ENCODE results near the gene PLCB4. TPM values are rescaled to one million over a fixed set of nuclear protein-coding genes. Genes with fewer than 3 reads are reported as not detected.

Gene PLCB4
- total RNA-seq, 6 experiments from 2014 or later = 71.8 to 95.7 (median 79.1) TPM

DNA sequence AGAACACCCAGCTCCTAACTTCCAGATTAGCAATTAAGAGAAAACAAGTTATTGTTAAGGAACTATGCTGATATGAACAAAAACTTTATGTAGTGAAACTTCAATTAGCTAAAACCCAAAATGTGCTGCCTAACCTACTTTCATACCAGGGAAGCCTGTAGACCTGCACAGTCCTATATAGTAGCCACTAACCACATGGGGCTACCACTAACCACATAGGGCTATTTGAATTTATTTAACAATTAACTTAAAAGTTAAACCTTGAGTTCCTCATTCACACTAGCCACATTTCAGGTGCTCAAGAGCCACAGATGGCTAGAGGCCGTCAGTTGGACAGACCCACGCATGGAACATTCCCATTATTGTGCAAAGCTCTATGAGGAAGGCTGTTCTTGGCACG lies 373.1 kb downstream of the PLCB4 start:
- Mint-ChIP-seq H3K27ac (peak overlapping the region; percentile 74; the same call in 1 of the 2 replicates), H3K4me3 (no peak overlapping the region), H3K9me3 (peaks cover 23% of the 10 kb centered on the region), H3K4me1 (ENCODE audit: low read depth) (peaks cover 48% of the 10 kb centered on the region), H3K36me3 (ENCODE audit: low read depth) (peaks cover 58% of the 10 kb centered on the region), H3K27me3 (ENCODE audit: insufficient read depth) (peaks cover 6% of the 10 kb centered on the region)
- TF ChIP-seq, protein P1, sequence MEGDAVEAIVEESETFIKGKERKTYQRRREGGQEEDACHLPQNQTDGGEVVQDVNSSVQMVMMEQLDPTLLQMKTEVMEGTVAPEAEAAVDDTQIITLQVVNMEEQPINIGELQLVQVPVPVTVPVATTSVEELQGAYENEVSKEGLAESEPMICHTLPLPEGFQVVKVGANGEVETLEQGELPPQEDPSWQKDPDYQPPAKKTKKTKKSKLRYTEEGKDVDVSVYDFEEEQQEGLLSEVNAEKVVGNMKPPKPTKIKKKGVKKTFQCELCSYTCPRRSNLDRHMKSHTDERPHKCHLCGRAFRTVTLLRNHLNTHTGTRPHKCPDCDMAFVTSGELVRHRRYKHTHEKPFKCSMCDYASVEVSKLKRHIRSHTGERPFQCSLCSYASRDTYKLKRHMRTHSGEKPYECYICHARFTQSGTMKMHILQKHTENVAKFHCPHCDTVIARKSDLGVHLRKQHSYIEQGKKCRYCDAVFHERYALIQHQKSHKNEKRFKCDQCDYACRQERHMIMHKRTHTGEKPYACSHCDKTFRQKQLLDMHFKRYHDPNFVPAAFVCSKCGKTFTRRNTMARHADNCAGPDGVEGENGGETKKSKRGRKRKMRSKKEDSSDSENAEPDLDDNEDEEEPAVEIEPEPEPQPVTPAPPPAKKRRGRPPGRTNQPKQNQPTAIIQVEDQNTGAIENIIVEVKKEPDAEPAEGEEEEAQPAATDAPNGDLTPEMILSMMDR (IDR thresholded peaks at IDR 0.05) = no peak
- no peak for DNase-seq

GRCh38 chr20:9442858-9443257 lies 374.0 kb downstream of the PLCB4 start:
- peaks cover 2% of the 10 kb centered on the region for H3K27me3 Mint-ChIP-seq (ENCODE audit: insufficient read depth)
- peak; percentile 50 for DNase-seq
- TF ChIP-seq, protein P1 (IDR thresholded peaks at IDR 0.05) = no peak
- no peak overlapping the region for H3K4me3 Mint-ChIP-seq
- peaks cover 43% of the 10 kb centered on the region for H3K4me1 Mint-ChIP-seq (ENCODE audit: low read depth)
- H3K9me3 Mint-ChIP-seq = peaks cover 17% of the 10 kb centered on the region
- H3K36me3 Mint-ChIP-seq (ENCODE audit: low read depth) = peaks cover 58% of the 10 kb centered on the region
- H3K27ac Mint-ChIP-seq = peak overlapping the region; percentile 74

- no peaks in the 10 kb centered on the region; the same call in 1 of the 2 replicates for H3K27me3 Mint-ChIP-seq (ENCODE audit: insufficient read depth)
Observed at GRCh38 chr20:9444921-9445320, 376.0 kb downstream of the PLCB4 start.

DNA sequence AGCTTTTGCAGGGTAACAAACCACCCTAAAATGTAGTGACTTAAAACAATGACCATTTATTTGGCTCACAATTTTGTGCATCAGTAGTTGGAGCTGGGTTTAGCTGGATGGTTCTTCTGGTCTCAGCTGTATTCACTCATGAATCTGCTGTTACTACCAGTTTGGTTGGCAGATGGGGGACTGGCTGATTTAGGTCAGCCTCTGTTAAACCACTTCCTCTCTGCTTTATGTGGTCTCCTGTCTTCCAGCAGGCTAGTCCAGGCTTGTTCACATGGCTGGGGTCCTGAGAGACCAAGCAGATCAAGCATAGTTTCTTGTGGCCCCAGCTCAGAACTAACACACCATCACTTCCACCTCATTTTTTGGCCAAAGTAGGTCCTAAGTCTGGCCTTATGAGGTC lies 378.3 kb downstream of the PLCB4 start:
- Mint-ChIP-seq H3K36me3 (ENCODE audit: low read depth) (peaks cover 41% of the 10 kb centered on the region), H3K27ac (no peak overlapping the region), H3K9me3 (no peaks in the 10 kb centered on the region), H3K4me1 (ENCODE audit: low read depth) (peaks cover 23% of the 10 kb centered on the region), H3K27me3 (ENCODE audit: insufficient read depth) (no peaks in the 10 kb centered on the region), H3K4me3 (no peak overlapping the region)
- TF ChIP-seq, protein P1 (IDR thresholded peaks at IDR 0.05) = no peak
- no peak for DNase-seq

More at GRCh38 chr20:9444921-9445320, 376.0 kb downstream of the PLCB4 start:
- H3K36me3 Mint-ChIP-seq (ENCODE audit: low read depth) = peaks cover 50% of the 10 kb centered on the region
- no peak overlapping the region for H3K27ac Mint-ChIP-seq
- TF ChIP-seq, protein P1 (IDR thresholded peaks at IDR 0.05) = no peak
- H3K4me3 Mint-ChIP-seq = no peak overlapping the region
- peaks cover 39% of the 10 kb centered on the region for H3K4me1 Mint-ChIP-seq (ENCODE audit: low read depth)
- no peak for DNase-seq
- H3K9me3 Mint-ChIP-seq = no peaks in the 10 kb centered on the region; the same call in 1 of the 2 replicates

GRCh38 chr20:9453201-9453600 lies 384.3 kb downstream of the PLCB4 start:
- no peaks in the 10 kb centered on the region for H3K9me3 Mint-ChIP-seq
- H3K36me3 Mint-ChIP-seq (ENCODE audit: low read depth) = peaks cover 37% of the 10 kb centered on the region
- no peak overlapping the region for H3K27ac Mint-ChIP-seq

More at GRCh38 chr20:9453201-9453600, 384.3 kb downstream of the PLCB4 start:
- no peak for DNase-seq
- TF ChIP-seq, protein P1 (IDR thresholded peaks at IDR 0.05) = no peak
- H3K4me3 Mint-ChIP-seq = no peak overlapping the region
- no peaks in the 10 kb centered on the region for H3K27me3 Mint-ChIP-seq (ENCODE audit: insufficient read depth)
- H3K4me1 Mint-ChIP-seq (ENCODE audit: low read depth) = peaks cover 16% of the 10 kb centered on the region

Measured in HFFc6 (cell line).